ENCODE data around the gene RRP12. TPM values are rescaled to one million over a fixed set of nuclear protein-coding genes. Genes with fewer than 3 reads are reported as not detected.

RRP12 gene
- polyA plus RNA-seq, 1 donor from 2014 or later, result 9.7 TPM

- Histone ChIP-seq H3K36me3 (ENCODE audit: insufficient read depth, low read length) (no peaks in the 10 kb centered on the region), H3K79me2 (replicated peaks; ENCODE audit: insufficient read depth, low read length) (peaks cover 4% of the 10 kb centered on the region), H4K20me1 (ENCODE audit: insufficient read depth) (no peaks in the 10 kb centered on the region), H3K9ac (ENCODE audit: low read length) (no peak overlapping the region), H3K27ac (ENCODE audit: low read length) (no peak overlapping the region), H2AFZ (ENCODE audit: low read depth, low read length) (no peak overlapping the region), H3K27me3 (ENCODE audit: insufficient read depth, low read depth, low read length) (no peaks in the 10 kb centered on the region), H3K4me3 (ENCODE audit: low read length) (no peak overlapping the region), H3K9me3 (ENCODE audit: low read length) (no peaks in the 10 kb centered on the region), H3F3A (ENCODE audit: insufficient read depth, low read length, poor library complexity, severe bottlenecking) (no peaks in the 10 kb centered on the region), H3K4me2 (ENCODE audit: low read length) (no peak overlapping the region), H3K9me2 (ENCODE audit: insufficient read depth, low read length) (no peaks in the 10 kb centered on the region)
- TF ChIP-seq POLR2AphosphoS5 (IDR thresholded peaks at IDR 0.05) (no peak), EP300 (conservative IDR thresholded peaks at IDR 0.05; ENCODE audit: poor library complexity, severe bottlenecking) (no peak), TAF1 (IDR thresholded peaks at IDR 0.05; ENCODE audit: low read depth) (no peak), SMC3 (conservative IDR thresholded peaks at IDR 0.05; ENCODE audit: poor library complexity) (no peak), REST (IDR thresholded peaks at IDR 0.05; ENCODE audit: borderline replicate concordance) (no peak), CTCF (IDR thresholded peaks at IDR 0.05; ENCODE audit: poor library complexity, severe bottlenecking) (no peak), RAD21 (conservative IDR thresholded peaks at IDR 0.05) (no peak), EZH2 (IDR thresholded peaks at IDR 0.05; ENCODE audit: borderline replicate concordance, insufficient read depth, low read length, poor library complexity, severe bottlenecking) (no peak), MXI1 (conservative IDR thresholded peaks at IDR 0.05; ENCODE audit: poor library complexity, severe bottlenecking) (no peak)
Measured at GRCh38 chr10:97434557-97434956, 33.4 kb upstream of the RRP12 start.

GRCh38 chr10:97434055-97434454, 32.9 kb upstream of the RRP12 start:
- Histone ChIP-seq H3K79me2 (replicated peaks; ENCODE audit: insufficient read depth, low read length) (peaks cover 6% of the 10 kb centered on the region), H3K27ac (ENCODE audit: low read length) (no peak overlapping the region), H3F3A (ENCODE audit: insufficient read depth, low read length, poor library complexity, severe bottlenecking) (no peaks in the 10 kb centered on the region), H3K36me3 (ENCODE audit: insufficient read depth, low read length) (no peaks in the 10 kb centered on the region), H3K4me2 (ENCODE audit: low read length) (no peak overlapping the region), H3K27me3 (ENCODE audit: insufficient read depth, low read depth, low read length) (no peaks in the 10 kb centered on the region), H4K20me1 (ENCODE audit: insufficient read depth) (no peaks in the 10 kb centered on the region), H3K9me2 (ENCODE audit: insufficient read depth, low read length) (no peaks in the 10 kb centered on the region), H3K9ac (ENCODE audit: low read length) (no peak overlapping the region), H2AFZ (ENCODE audit: low read depth, low read length) (no peak overlapping the region), H3K4me3 (ENCODE audit: low read length) (no peak overlapping the region), H3K9me3 (ENCODE audit: low read length) (no peaks in the 10 kb centered on the region)
- TF ChIP-seq EP300 (conservative IDR thresholded peaks at IDR 0.05; ENCODE audit: poor library complexity, severe bottlenecking) (no peak), REST (IDR thresholded peaks at IDR 0.05; ENCODE audit: borderline replicate concordance) (no peak), RAD21 (conservative IDR thresholded peaks at IDR 0.05) (no peak), SMC3 (conservative IDR thresholded peaks at IDR 0.05; ENCODE audit: poor library complexity) (no peak), TAF1 (IDR thresholded peaks at IDR 0.05; ENCODE audit: low read depth) (no peak), MXI1 (conservative IDR thresholded peaks at IDR 0.05; ENCODE audit: poor library complexity, severe bottlenecking) (no peak), EZH2 (IDR thresholded peaks at IDR 0.05; ENCODE audit: borderline replicate concordance, insufficient read depth, low read length, poor library complexity, severe bottlenecking) (no peak), POLR2AphosphoS5 (IDR thresholded peaks at IDR 0.05) (no peak), CTCF (IDR thresholded peaks at IDR 0.05; ENCODE audit: poor library complexity, severe bottlenecking) (no peak)

All from neural cell (in vitro differentiated cells).